DMS 273 (cell line): ENCODE measurements around the gene RCL1.

ENCODE experiments used
- DNase-seq: peaks from one replicate; lab custom pipeline; 2025; ENCODE audit not compliant: unreplicated experiment; lab: John Stamatoyannopoulos, UW

The RCL1 gene

DNA sequence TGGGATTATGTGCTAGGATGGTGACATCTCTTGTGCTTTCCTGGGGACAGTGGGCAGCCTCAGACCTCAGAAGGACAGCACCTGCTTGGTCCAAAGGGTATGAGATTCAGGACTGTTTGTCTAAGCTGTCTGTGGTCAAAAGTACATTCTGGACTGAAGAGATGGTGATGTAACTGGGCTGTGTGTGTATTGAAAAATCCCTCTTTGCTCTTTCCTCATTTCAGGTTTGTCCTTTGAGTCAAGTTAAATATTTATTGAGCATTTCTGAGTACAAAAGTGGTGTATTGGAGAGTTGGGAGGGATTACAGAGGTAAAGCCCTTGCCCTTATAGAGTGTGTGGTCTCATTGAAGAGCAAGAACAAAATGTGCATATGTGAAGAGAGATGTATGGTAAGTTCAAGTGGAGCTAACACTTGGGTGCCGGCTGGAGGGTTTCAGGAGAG, 46.7 kb downstream of the RCL1 start:
- no peak for DNase-seq

DNA sequence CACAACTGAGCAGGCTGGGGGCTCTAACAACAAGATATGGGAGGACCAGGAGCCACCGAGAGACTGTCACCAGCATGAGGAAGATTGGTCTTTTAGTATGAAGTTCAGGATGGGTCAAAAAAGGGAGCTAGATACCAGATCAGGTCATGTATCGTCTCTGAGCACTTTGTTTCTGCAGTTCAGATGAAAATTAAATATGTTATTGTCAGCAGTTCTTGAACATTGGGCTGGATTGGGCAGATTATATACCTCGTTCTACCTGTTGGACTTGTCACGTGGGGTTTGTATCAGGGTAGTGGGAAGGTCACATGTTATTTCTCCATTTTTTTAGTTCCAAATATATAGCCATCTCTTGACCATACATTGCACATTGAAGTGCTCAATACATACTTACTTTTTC, 47.3 kb downstream of the RCL1 start:
- DNase-seq: no peak

DNA sequence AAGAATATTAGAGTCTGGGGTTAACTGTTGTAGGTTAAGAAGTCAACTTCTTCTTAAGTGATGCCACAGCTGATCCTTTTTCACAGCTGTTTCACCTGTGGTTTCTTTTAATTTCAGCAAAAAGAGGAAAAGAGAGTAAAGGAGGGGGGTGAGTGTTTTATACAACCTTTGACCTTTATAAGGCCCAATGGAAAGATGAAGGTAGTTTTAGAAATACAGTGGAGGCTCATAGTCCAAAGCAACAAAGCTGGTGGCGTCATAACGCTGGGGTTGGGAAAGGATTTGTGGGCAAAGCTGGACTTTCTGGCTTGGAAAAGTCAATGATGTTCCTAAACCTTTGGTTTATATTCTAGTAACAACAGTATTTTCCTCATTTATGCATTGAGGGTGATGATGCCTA, 49.5 kb downstream of the RCL1 start:
- no peak for DNase-seq

DNA sequence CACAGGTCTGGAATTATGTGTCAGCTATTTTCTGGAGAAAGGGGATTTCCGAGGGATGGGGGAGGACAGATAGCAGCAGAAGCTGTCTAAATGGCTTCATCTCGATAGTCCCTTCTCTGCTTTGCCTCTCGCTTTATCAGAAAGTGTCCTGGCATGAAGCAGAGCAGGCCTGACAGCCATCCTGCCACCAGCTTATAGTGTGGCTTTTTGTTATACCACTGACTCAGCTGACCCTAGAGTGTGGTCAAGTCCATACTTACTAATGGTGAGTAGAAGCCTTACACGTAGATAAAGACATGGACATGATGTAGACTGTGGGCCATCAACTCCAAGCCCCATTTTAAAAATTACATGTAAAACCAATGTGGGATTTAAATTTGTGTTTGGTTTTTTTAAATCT, 50.0 kb downstream of the RCL1 start:
- DNase-seq: no peak

DNA sequence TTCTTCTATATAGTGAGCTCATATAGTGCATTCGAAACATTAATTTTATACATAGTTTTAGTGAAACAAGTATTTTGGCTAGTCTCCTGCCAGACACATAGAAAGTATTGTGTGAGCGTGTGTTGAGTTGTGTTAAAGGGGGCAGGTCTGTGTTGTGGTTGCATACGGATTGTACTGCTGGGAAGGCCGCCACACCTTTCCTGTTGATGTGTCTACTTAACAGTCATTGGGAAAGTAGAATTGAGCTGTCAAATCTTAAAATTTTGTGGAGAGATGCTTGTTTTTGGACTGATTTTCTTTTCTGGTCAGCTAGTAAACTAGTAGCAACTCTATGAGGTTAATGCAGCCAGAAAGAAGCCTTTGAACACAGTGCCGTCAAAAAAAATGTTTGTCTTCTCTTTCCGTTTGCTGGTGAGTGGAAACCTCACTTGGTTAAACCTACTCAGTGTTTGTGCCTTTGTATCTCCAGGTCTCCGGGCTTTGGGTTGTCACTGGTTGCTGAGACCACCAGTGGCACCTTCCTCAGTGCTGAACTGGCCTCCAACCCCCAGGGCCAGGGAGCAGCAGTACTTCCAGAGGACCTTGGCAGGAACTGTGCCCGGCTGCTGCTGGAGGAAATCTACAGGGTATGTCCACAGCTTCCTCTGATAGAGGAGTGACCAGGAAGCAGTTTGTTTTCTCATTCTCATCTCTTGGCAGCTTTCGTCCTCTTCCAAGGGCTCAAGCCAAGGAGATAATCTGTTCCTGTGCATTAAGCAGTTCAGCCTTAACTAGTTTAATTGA, 51.5 kb downstream of the RCL1 start:
- no peak for DNase-seq

DNA sequence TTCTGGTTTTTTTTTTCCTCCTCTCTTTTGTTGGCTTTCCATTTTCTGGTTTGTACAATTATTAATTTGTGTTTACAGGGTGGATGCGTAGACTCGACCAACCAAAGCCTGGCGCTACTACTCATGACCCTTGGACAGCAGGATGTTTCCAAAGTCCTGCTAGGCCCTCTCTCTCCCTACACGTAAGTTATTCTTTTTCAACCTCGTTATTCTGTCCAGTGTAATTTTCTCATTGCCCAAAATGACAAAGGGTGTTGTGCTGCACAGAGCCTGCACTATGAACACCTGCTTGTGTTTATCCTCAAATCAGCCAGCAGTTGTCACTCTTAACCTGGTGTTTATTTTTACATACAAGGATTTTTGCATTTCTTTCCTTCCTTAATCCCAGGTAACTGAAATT, 56.6 kb downstream of the RCL1 start:
- DNase-seq: no peak

DNA sequence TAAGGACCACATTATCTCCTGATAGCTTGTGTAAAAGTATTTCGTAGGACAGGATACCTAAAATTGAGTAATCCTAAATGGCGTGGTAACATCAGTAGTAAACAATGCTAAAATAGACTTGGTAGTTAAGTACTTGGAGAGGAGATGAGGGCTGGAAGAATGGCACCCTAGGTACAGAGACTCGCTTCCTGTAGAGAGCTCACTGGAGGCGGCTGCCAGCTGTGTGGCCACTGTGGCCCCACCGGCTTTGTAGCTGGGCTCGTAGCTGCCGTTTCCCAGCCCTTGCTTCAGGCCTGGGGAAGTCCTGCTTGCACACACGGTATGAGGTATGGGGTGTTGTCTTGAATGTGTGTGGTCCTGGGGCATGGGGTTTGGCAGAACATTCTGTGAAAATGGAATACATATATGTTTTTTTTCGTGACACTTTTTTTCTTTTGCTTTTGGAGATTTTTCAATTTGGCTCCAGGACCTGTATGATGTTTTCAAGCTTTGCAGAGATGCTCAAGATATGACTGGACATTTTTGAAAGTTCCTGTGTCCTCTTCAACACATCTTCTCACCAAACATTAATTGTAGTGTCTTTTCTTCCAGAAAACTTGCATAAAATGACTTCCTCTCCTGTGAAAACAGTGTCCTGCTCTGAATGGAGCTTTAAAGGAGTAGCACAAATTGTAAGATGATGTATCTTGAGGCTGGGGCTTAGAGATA, 58.0 kb downstream of the RCL1 start:
- DNase-seq: no peak

DNA sequence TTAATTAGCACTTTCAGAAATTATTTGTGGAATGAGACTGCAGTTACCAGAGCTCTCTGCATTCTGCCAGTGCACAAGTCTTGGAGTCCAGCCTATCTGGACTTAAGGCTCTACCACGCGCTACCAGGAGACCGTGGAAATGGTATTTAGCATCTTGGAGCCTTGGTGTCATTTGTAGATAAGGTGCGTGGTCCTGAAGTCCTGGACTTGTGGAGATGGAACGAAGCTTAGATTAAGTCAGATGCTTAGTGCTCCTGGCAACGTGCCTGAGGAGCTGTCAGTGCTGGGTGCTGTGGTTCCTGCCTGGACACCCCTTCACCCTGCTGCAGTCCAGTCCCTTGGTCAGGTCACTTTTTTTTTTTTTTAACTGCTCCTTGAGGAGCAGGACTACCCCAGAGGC, 59.7 kb downstream of the RCL1 start:
- DNase-seq: no peak

DNA sequence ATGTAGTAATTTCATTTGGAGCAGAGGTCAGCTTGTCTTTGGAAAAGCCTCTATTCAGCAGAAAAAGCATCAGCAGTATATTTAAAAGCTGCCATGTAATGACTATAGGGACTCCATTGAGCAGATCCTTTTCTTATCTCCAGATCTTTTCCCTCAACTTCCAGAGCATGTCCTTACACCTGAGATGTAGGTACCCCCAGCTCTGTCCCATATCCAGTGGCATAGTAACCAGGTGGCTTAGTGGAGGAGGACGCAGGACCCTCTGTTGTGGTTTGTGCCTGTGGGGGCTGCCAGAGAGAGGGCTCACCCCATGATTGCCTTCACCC, 61.5 kb downstream of the RCL1 start:
- DNase-seq: no peak

DNA sequence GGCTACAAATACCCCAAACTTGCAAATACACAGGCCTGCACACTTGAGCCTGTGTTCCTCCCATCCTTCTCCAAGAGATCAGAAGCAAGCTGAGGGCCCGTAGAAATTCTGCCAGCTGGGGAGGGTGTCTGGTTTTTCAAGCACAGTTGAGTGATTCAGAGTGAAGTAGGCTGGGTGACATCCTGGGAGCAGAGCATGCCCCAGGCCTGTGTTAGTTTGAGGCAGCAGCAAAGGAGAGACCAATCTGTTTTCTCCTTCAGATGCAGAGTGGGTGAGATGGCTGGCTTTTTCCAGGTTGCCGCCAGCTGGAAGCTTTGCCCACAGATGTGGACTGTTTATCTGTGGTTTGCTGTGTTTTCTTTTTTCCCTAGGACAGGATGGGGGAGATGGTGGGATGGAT, 63.1 kb downstream of the RCL1 start:
- no peak for DNase-seq

DNA sequence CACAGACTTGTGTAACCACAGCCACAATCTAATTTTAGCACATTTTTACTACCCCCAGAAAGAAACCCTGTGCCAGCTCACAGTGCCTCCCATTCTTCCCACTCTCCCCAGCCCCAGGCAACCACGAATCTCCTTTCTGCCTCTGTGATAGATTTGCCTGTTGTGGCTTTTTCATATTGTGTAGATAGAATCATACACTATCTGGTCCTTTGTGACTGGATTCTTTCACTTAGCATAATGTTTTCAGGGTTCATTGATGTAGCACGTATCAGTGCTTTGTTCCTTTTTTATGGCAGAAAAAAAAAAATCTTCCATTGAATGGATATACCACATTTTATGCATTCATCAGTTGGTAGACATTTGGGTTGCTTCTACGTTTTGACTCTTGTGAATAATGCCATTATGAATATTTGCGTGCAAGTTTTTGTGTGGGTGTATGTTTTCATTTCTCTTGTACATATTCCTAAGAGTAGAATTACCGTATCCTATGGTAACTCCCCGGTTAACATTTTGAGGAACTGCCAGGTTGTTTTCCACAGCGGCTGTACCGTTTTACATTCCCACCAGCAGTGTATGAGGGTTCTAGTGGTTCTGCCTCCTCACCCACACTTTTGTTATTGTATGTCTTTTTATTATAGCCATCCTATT, 64.5 kb downstream of the RCL1 start:
- no peak for DNase-seq

DNA sequence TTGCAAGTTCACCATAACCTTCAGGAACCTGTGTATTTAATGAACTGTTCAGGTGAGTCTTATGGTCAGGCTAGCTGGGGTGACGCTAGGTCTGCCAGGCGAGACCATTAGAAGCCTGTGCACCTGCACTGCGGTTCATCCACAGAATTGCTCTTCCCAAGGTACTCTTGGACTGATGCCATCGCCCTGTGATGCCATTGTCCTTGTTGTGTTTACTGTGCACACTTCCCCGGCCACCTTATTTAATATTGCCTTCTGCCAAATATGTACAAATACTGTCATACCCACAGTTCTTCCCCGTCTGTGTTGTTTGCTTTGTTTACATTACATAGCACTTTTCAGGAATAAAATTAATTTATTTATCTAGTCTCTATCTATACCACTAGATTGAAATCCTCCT, 66.3 kb downstream of the RCL1 start:
- no peak for DNase-seq

DNA sequence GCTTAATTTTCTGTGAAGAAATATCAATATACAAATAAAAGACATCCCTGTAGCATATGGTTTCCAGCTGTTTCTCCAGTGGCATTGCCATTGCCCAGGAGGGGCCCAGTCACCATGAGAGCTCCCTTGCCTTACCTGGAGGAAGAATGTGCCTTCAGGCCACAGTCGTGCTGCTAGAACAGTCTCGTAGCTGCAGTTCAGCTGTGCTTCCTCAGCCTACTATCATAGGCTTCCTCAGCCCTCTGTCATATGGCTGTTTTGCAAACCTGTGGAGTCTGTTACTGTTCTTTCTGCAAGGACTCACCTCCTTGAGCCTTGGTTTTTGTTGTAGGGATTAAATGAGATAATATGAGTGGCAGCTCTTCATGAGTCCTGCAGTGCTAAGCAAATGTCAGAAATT, 67.6 kb downstream of the RCL1 start:
- no peak for DNase-seq

DNA sequence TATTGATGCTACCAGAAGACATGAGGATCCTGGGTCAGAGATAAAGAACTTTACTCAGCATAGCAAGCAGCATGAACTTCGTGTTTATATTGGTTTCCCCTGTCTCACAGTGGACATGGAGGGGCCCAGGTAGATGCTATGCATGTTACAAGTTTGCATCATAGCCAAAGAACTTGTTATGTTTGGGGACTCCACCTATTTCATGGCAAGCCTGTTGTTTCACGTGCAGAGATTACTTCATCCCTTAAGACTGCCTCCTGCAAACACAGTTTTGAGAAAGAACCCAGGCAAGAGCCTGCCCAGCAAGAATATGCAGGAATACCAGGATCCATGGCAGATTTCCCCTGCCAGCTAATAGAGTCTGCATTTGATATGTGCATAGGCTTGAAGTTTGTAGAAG, 68.4 kb downstream of the RCL1 start:
- DNase-seq: no peak

DNA sequence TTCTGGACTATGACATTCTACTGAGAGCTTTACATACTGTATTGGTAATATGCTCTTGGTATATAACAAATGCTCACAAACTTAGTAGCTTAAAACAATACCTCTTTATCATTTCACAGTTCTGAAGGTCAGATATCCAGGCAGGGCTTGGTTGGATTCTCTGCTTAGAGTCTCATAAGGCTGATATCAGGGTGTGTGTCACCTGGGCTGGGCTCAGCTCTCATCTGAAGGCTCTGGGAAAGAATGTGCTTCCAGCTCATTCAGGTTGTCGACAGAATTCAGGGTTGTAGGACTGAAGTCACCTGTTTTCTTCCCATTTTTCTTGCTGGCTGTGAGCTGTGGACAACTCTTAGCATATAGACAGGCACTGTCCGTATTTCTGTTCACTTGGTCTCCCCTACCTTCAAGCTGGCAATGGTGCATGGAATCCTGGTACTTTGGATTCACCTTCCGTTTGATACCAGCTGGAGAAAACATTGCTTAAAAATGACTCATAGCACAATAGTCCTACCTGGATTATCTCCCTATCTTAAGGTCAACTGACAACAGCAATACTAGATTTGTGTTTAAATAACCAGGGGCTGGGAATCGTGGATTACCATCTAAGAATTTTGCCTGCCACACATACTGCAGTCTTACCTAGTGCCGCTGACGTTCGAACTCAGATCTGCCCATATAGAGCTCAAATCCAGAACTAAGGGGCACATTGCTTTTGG, 69.2 kb downstream of the RCL1 start:
- no peak for DNase-seq

DNA sequence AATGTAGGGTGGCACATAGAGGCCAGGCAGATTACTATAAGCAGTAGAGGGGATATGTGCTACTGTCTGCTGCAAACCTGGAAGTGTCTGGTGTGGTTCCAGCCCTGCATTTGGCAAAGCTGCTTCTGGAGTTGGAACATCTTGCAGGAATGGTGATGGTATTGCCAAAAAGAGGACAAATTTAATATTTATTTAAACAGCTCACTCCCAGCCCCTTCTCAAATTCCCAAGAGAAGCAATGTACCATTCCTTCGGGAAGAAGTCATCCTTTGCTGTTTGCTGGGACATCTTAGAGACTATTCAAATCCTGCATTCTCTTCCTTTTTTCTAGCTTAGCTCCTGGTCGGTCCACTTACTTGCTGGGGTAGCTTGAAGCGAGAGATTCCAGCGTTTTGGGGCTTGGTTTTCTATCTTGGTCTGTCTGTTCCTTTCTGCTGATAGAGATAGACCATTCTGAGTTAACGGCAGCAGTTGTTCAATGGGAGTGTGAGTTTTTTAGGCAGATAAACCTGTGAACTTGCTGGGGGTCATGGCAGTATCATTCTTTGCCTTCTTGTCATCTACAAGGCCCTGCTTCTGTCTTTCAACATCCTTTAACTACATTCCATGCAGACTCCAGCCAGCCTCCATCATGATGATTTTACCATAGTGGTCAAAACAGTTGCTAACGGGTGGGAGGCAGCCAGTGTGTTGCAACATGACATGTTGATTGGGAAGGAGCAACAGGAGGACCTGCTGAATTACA, 69.9 kb downstream of the RCL1 start:
- DNase-seq: no peak

DNA sequence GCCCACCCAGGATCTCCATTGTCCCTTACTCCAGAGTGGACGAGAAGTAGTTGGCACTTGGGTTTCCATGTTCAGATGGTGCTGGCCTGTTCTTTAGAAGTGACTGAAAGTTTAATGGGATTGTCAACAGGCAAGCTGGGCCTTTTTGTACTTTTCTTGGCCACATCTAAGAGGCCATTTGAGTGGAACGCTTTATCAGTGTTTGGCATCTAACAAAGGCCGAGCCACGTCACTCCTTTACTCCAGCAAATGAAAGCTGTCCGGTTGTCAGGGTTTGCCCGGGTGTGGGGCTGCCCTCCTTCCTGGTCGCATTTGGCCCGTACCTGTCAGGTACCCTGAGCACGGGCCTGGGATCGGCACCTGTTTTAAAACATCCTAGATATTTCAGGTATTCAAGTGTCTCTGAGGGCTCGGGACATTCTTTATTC, 71.5 kb downstream of the RCL1 start:
- no peak for DNase-seq

DNA sequence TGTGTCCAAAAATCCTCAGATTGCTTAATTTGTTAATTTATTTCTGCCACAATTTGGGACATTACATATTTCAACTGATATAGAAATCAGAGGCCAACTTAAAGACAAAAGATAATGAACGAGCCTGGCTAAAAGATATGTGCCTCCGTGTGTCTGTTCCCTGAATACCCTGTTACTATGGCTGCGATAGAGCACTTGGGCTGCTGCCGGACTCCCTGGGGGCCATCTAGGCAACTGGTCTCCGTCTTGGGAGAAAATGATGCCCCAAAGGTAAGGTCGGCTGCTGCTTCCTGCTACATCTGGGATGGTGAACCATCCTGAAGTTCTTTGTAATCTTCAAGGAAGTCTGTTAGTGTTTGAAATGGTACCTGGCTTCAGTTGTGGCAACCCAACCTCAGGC, 72.0 kb downstream of the RCL1 start:
- no peak for DNase-seq

DNA sequence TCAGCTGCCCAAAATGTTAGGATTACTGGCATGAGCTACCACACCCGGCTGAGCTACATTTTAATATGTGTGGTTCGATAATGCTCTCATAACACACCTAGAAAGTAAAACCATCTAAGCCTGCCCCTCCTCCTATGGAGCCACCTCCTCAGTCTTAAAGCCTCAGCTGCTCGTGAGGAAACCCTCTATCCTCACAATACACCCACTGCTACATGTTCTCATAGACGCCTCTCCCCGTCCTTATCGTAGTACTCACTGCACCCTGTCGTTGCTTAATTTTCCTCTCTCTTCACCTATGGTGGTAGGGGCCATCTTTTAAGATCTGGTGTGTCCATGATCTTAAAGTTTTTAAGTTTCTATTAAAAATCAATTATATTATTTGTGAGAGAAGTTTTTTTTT, 72.9 kb downstream of the RCL1 start:
- DNase-seq: no peak

DNA sequence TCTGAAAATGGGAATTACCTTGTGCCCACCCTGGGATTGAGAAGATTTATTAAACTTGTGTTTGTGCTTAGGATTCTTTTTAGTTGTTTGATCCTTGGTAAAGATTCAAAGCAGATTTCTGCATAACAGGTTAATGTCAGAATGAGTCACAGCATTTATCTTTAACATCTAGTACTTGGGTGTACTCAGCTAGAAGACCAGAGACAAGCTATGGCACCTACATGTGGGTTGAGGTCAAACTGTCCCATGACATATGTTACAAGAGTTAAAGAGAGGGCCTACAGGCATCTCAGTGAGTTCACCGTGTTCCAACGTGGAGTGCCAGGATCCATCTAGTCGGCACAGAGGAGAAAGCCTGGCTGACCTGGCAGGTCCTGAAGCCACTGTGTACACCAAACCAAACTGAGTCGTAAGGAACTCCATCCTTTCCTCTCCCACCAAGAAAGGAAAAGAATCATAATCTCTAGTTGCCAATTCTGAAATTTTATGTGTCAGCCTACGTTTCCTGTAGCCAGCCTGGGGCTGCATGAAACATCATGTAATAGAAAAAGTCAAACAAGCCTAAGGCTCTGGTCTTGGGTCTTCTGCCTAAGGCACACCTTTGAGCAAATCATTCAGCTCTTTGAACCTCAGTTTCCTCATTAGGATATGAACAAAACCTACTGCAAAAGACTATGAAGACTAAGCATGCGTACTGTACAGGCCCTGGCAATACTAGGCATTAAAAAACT, 73.7 kb downstream of the RCL1 start:
- DNase-seq: no peak
